Measurements from ENCODE around the gene ABCC3.

Gene ABCC3

GRCh38 chr17:50642071-50642721, 7.5 kb downstream of the ABCC3 start:
- TF ChIP-seq CTCF (IDR thresholded peaks at IDR 0.05; ENCODE audit: control insufficient read depth, insufficient read depth, low read depth, low read length, missing control alignments): no peak
- no peak overlapping the region for H3K4me3 ChIP-seq (ENCODE audit: control insufficient read depth, low read depth, low read length)
- no peak for DNase-seq (ENCODE audit: low read depth)

- TF ChIP-seq CTCF (IDR thresholded peaks at IDR 0.05; ENCODE audit: control insufficient read depth, insufficient read depth, low read depth, low read length, missing control alignments): no peak
- DNase-seq (ENCODE audit: low read depth): no peak
- H3K4me3 ChIP-seq (ENCODE audit: control insufficient read depth, low read depth, low read length): no peak overlapping the region
These were observed 8.3 kb downstream of the ABCC3 start for GRCh38 chr17:50642722-50643656.

GRCh38 chr17:50645748-50646682, 11.3 kb downstream of the ABCC3 start:
- TF ChIP-seq CTCF (IDR thresholded peaks at IDR 0.05; ENCODE audit: control insufficient read depth, insufficient read depth, low read depth, low read length, missing control alignments): no peak
- no peak for DNase-seq (ENCODE audit: low read depth)
- H3K4me3 ChIP-seq (ENCODE audit: control insufficient read depth, low read depth, low read length): no peak overlapping the region

- H3K4me3 ChIP-seq (ENCODE audit: control insufficient read depth, low read depth, low read length): no peak overlapping the region
- TF ChIP-seq CTCF (IDR thresholded peaks at IDR 0.05; ENCODE audit: control insufficient read depth, insufficient read depth, low read depth, low read length, missing control alignments): no peak
- DNase-seq (ENCODE audit: low read depth): no peak
These were observed 12.5 kb downstream of the ABCC3 start for GRCh38 chr17:50647187-50647586.

- no peak overlapping the region for H3K4me3 ChIP-seq (ENCODE audit: control insufficient read depth, low read depth, low read length)
- DNase-seq (ENCODE audit: low read depth): no peak
- TF ChIP-seq CTCF (IDR thresholded peaks at IDR 0.05; ENCODE audit: control insufficient read depth, insufficient read depth, low read depth, low read length, missing control alignments): no peak
These were observed 14.6 kb downstream of the ABCC3 start for GRCh38 chr17:50649042-50649908.
